DMS 273 treated with DMSO at 0.1 percent for 48 hours (cell line): Measurements from ENCODE around the gene WDR91.

Experiments
- DNase-seq: peaks from one replicate; lab custom pipeline; 2025; lab: John Stamatoyannopoulos, UW

The WDR91 gene

GRCh38 chr7:135160858-135161653 lies 50.3 kb downstream of the WDR91 start:
- peak; percentile 41 for DNase-seq

GRCh38 chr7:135160098-135160857 lies 51.0 kb downstream of the WDR91 start:
- no peak for DNase-seq

- DNase-seq = no peak
Observed at GRCh38 chr7:135159359-135160085, 51.8 kb downstream of the WDR91 start.

GRCh38 chr7:135158874-135159273 lies 52.5 kb downstream of the WDR91 start:
- DNase-seq = no peak

GRCh38 chr7:135158141-135158655 lies 53.1 kb downstream of the WDR91 start:
- DNase-seq = no peak

GRCh38 chr7:135156290-135156689 lies 55.0 kb downstream of the WDR91 start:
- no peak for DNase-seq

- DNase-seq = no peak
Observed at GRCh38 chr7:135154734-135155133, 56.6 kb downstream of the WDR91 start.

- no peak for DNase-seq
Observed at GRCh38 chr7:135152442-135152841, 58.9 kb downstream of the WDR91 start.

GRCh38 chr7:135151533-135151932 lies 59.8 kb downstream of the WDR91 start:
- no peak for DNase-seq

GRCh38 chr7:135151132-135151531 lies 60.2 kb downstream of the WDR91 start:
- DNase-seq = no peak

- DNase-seq = no peak
Observed at GRCh38 chr7:135150072-135150782, 61.1 kb downstream of the WDR91 start.

GRCh38 chr7:135147899-135148721 lies 63.2 kb downstream of the WDR91 start, which contains the start of gene TMEM140:
TMEM140 (plus strand) TSS chr7:135148072; CDS start chr7:135164442, 16,370 bp downstream.
- no peak for DNase-seq

GRCh38 chr7:135147341-135147898 lies 63.9 kb downstream of the WDR91 start:
- DNase-seq = no peak

GRCh38 chr7:135143885-135144668 lies 67.2 kb downstream of the WDR91 start:
- no peak for DNase-seq
